ENCODE measurements around the gene CNTN4. TPM values are rescaled to one million over a fixed set of nuclear protein-coding genes. Genes with fewer than 3 reads are reported as not detected.

Gene CNTN4
- total and polyA plus RNA-seq, 2 donors (not counting 3 experiments of a cell fraction or from before 2014, with no cell fraction given): not detected

DNA sequence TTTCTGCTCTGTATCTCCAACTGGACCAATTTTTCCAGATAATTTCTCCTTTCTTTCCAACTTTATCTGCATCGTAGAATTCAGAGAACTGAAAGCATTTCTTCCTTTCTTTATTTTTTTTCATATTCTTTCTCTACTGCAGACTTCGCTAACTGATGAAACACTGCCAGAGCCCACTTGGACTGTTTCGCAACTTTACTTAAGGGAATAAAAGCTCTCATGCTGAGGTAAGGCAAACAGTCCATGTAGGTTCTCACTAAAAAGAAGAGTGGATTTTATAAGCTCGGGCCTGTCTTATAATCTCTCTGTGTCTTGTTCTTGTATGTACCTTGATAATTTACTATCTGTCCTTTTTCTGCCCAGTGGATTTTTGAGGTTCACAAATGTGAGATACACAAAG is 163.5 kb downstream of the CNTN4 start:
- no peaks in the 10 kb centered on the region for H4K20me1 ChIP-seq (replicated peaks; ENCODE audit: control insufficient read depth, extremely low read depth, insufficient read depth, low read length)
- H3K36me3 ChIP-seq (ENCODE audit: control insufficient read depth in 2 of 2, extremely low read depth in 1 of 2, insufficient read depth in 2 of 2, low read length in 2 of 2): no peaks in the 10 kb centered on the region
- no peaks in the 10 kb centered on the region for H3K27me3 ChIP-seq (ENCODE audit: control insufficient read depth in 2 of 2, insufficient read depth in 2 of 2, low read length in 2 of 2)
- intact Hi-C loops (cut with micrococcal nuclease) (no loop called here), dilution Hi-C loops (cut with MboI; ENCODE audit: extremely low pct_ligation_motif_present, low sequenced_read_pairs) (no loop called here)
- H3K4me2 ChIP-seq (ENCODE audit: insufficient read depth, low read length): no peak overlapping the region
- no peaks in the 10 kb centered on the region for H3K4me1 ChIP-seq (ENCODE audit: control insufficient read depth, extremely low read depth, insufficient read depth, low read length)
- no TSS peak for BruUV-seq (replicated peaks)
- POLR2A ChIA-PET: no interaction called here
- H3K27ac ChIP-seq (ENCODE audit: insufficient read depth, low read depth, low read length): no peak overlapping the region
- peaks cover 2% of the 10 kb centered on the region for H3K9me3 ChIP-seq (replicated peaks; ENCODE audit: control insufficient read depth, insufficient read depth, low read length)
- no peak for FAIRE-seq
- DNase-seq (ENCODE audit: low read depth, low spot score): no peak
- H2AFZ ChIP-seq (ENCODE audit: low read depth, low read length): no peak overlapping the region
- CTCF ChIA-PET: interaction anchor here (1.4 kb wide), 1 partner anchor 9 kb away, joined by 3 read pairs; no protein-coding TSS in a partner anchor
- no peaks in the 10 kb centered on the region for H3K79me2 ChIP-seq (ENCODE audit: control insufficient read depth, insufficient read depth, low read length)
- H3K9ac ChIP-seq (replicated peaks; ENCODE audit: extremely low read depth, insufficient read depth, low read length): no peak overlapping the region
- H3K9me1 ChIP-seq (replicated peaks; ENCODE audit: control insufficient read depth, extremely low read depth, insufficient read depth, low read length): no peaks in the 10 kb centered on the region
- TF ChIP-seq FOS (IDR thresholded peaks at IDR 0.05; ENCODE audit: borderline replicate concordance, insufficient read depth, low read length) (no peak), POLR2A (IDR thresholded peaks at IDR 0.05; ENCODE audit: low read depth, low read length) (no peak), JUN (IDR thresholded peaks at IDR 0.05; ENCODE audit: borderline replicate concordance, insufficient read depth, insufficient read length, low read depth) (no peak), POLR2AphosphoS5 (IDR thresholded peaks at IDR 0.05; ENCODE audit: insufficient read depth, low read depth, low read length) (no peak), GATA2 (IDR thresholded peaks at IDR 0.05; ENCODE audit: insufficient read depth, insufficient read length, low read depth, low read length) (no peak)
- no peak overlapping the region for H3K4me3 ChIP-seq (replicated peaks in 1 of 3; ENCODE audit: insufficient read depth in 1 of 3, low read depth in 1 of 3, low read length in 3 of 3)

GRCh38 chr3:2266606-2267005 is 167.9 kb downstream of the CNTN4 start:
- dilution Hi-C loops (cut with MboI; ENCODE audit: extremely low pct_ligation_motif_present, low sequenced_read_pairs): no loop called here
- Histone ChIP-seq H3K9me1 (replicated peaks; ENCODE audit: control insufficient read depth, extremely low read depth, insufficient read depth, low read length) (no peaks in the 10 kb centered on the region), H3K79me2 (ENCODE audit: control insufficient read depth, insufficient read depth, low read length) (no peaks in the 10 kb centered on the region), H3K36me3 (ENCODE audit: control insufficient read depth in 2 of 2, extremely low read depth in 1 of 2, insufficient read depth in 2 of 2, low read length in 2 of 2) (no peaks in the 10 kb centered on the region), H3K9ac (replicated peaks; ENCODE audit: extremely low read depth, insufficient read depth, low read length) (no peak overlapping the region), H3K27ac (ENCODE audit: insufficient read depth, low read depth, low read length) (no peak overlapping the region), H3K4me2 (ENCODE audit: insufficient read depth, low read length) (no peak overlapping the region), H3K27me3 (ENCODE audit: control insufficient read depth in 2 of 2, insufficient read depth in 2 of 2, low read length in 2 of 2) (no peaks in the 10 kb centered on the region), H3K4me3 (replicated peaks in 1 of 3; ENCODE audit: insufficient read depth in 1 of 3, low read depth in 1 of 3, low read length in 3 of 3) (no peak overlapping the region), H4K20me1 (replicated peaks; ENCODE audit: control insufficient read depth, extremely low read depth, insufficient read depth, low read length) (no peaks in the 10 kb centered on the region), H3K9me3 (replicated peaks; ENCODE audit: control insufficient read depth, insufficient read depth, low read length) (peaks cover 4% of the 10 kb centered on the region), H2AFZ (ENCODE audit: low read depth, low read length) (no peak overlapping the region), H3K4me1 (ENCODE audit: control insufficient read depth, extremely low read depth, insufficient read depth, low read length) (no peaks in the 10 kb centered on the region)
- ChIA-PET CTCF (no interaction called here), POLR2A (no interaction called here)
- intact Hi-C loops (cut with micrococcal nuclease): no loop called here
- BruUV-seq (replicated peaks): no TSS peak
- FAIRE-seq (no peak), DNase-seq (ENCODE audit: low read depth, low spot score) (no peak)
- TF ChIP-seq, protein P1, sequence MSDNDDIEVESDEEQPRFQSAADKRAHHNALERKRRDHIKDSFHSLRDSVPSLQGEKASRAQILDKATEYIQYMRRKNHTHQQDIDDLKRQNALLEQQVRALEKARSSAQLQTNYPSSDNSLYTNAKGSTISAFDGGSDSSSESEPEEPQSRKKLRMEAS (IDR thresholded peaks at IDR 0.05; ENCODE audit: insufficient read depth, insufficient read length): no peak
- TF ChIP-seq GATA2 (IDR thresholded peaks at IDR 0.05; ENCODE audit: insufficient read depth, insufficient read length, low read depth, low read length) (no peak), EZH2 (IDR thresholded peaks at IDR 0.05; ENCODE audit: borderline replicate concordance, low read depth, low read length, severe bottlenecking) (no peak), FOS (IDR thresholded peaks at IDR 0.05; ENCODE audit: borderline replicate concordance, insufficient read depth, low read length) (no peak), POLR2AphosphoS5 (IDR thresholded peaks at IDR 0.05; ENCODE audit: insufficient read depth, low read depth, low read length) (no peak), POLR2A (IDR thresholded peaks at IDR 0.05; ENCODE audit: low read depth, low read length) (no peak), MYC (IDR thresholded peaks at IDR 0.05; ENCODE audit: low read depth, low read length) (no peak), JUN (IDR thresholded peaks at IDR 0.05; ENCODE audit: borderline replicate concordance, insufficient read depth, insufficient read length, low read depth) (no peak)
- TF ChIP-seq, protein P2, sequence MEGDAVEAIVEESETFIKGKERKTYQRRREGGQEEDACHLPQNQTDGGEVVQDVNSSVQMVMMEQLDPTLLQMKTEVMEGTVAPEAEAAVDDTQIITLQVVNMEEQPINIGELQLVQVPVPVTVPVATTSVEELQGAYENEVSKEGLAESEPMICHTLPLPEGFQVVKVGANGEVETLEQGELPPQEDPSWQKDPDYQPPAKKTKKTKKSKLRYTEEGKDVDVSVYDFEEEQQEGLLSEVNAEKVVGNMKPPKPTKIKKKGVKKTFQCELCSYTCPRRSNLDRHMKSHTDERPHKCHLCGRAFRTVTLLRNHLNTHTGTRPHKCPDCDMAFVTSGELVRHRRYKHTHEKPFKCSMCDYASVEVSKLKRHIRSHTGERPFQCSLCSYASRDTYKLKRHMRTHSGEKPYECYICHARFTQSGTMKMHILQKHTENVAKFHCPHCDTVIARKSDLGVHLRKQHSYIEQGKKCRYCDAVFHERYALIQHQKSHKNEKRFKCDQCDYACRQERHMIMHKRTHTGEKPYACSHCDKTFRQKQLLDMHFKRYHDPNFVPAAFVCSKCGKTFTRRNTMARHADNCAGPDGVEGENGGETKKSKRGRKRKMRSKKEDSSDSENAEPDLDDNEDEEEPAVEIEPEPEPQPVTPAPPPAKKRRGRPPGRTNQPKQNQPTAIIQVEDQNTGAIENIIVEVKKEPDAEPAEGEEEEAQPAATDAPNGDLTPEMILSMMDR (IDR thresholded peaks at IDR 0.05; ENCODE audit: extremely low read depth in 1 of 2, insufficient read depth in 1 of 2, low read depth in 1 of 2, low read length in 2 of 2): no peak

Measured in endothelial cell of umbilical vein (primary cell).